HG03457 (cell line): ENCODE data around the gene BIN1.

Experiments used
- ATAC-seq: cut with Tn5 transposase; IDR thresholded peaks from one replicate; pipeline ENCODE4 v1.9.1; 2021; ENCODE audit warnings: moderate number of reproducible peaks; ENCODE audit not compliant: unreplicated experiment

The BIN1 gene

GRCh38 chr2:127076290-127076689 lies 30.7 kb downstream of the BIN1 start:
- no peak for ATAC-seq

- no peak for ATAC-seq
These were observed 31.1 kb downstream of the BIN1 start for GRCh38 chr2:127075821-127076220.

GRCh38 chr2:127074936-127075335 lies 32.0 kb downstream of the BIN1 start:
- ATAC-seq = no peak

GRCh38 chr2:127074358-127074757 lies 32.6 kb downstream of the BIN1 start:
- ATAC-seq = no peak

GRCh38 chr2:127072970-127073369 lies 34.0 kb downstream of the BIN1 start:
- no peak for ATAC-seq

- no peak for ATAC-seq
These were observed 34.6 kb downstream of the BIN1 start for GRCh38 chr2:127072396-127072795.

GRCh38 chr2:127071901-127072328 lies 35.0 kb downstream of the BIN1 start:
- no peak for ATAC-seq

- ATAC-seq = no peak
These were observed 36.7 kb downstream of the BIN1 start for GRCh38 chr2:127070221-127070620.

- no peak for ATAC-seq
These were observed 37.4 kb downstream of the BIN1 start for GRCh38 chr2:127069536-127069935.

GRCh38 chr2:127069003-127069402 lies 38.0 kb downstream of the BIN1 start:
- no peak for ATAC-seq

GRCh38 chr2:127068351-127068741 lies 38.6 kb downstream of the BIN1 start:
- no peak for ATAC-seq

GRCh38 chr2:127067620-127068350 lies 39.2 kb downstream of the BIN1 start:
- ATAC-seq = no peak

- no peak for ATAC-seq
These were observed 40.0 kb downstream of the BIN1 start for GRCh38 chr2:127066942-127067341.

GRCh38 chr2:127065940-127066318 lies 41.0 kb downstream of the BIN1 start:
- no peak for ATAC-seq

GRCh38 chr2:127065299-127065939 lies 41.5 kb downstream of the BIN1 start:
- no peak for ATAC-seq

- peak; percentile 85 for ATAC-seq
These were observed 42.2 kb downstream of the BIN1 start for GRCh38 chr2:127064642-127065250.

GRCh38 chr2:127063701-127064590 lies 43.0 kb downstream of the BIN1 start:
- no peak for ATAC-seq

GRCh38 chr2:127061375-127062273 lies 45.3 kb downstream of the BIN1 start:
- no peak for ATAC-seq

GRCh38 chr2:127060264-127060945 lies 46.5 kb downstream of the BIN1 start:
- ATAC-seq = no peak

GRCh38 chr2:127059559-127059958 lies 47.4 kb downstream of the BIN1 start:
- ATAC-seq = no peak
